GM12874 (cell line): ENCODE measurements around the gene MS4A10.
A peak's percentile ranks its signal among the peaks of the same experiment; 100 is the strongest.

Experiments
- CTCF ChIP-seq: IDR thresholded peaks from 2 replicates; pipeline ENCODE4 v1.5.1; 2011; ENCODE audit warnings: low read depth, mild to moderate bottlenecking, control low read depth, low read length, moderate library complexity; ENCODE audit not compliant: insufficient read depth

Gene MS4A10

GRCh38 chr11:60762851-60763691, 22.1 kb upstream of the MS4A10 start:
- peak; percentile 60 for TF ChIP-seq CTCF

DNA sequence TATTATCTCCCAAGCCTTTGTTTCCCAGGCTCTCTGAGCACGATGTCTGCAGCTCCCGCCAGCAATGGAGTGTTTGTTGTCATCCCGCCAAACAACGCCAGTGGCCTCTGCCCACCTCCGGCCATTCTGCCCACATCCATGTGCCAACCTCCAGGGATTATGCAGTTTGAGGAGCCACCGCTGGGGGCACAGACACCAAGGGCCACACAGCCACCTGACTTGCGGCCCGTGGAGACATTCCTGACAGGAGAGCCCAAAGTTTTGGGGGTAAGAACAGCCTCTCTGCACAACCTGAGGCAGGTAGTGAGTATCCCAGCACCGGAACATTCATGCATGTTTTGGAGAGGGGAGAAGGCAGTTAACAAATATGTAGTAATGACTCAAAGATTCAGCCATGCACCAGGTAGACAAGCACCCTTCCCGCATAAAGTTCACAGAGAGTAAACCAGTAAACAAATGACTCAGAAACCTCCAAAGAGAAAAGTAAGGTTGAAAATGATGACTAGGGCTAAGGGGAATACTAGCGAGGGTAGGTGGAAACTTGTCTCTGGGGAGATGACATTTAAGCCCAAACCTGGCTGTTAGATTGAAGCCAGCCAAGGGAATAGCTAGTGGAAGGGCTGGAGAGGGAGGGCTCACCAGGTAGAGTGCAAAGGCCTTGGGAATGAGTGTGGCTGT, 21.3 kb upstream of the MS4A10 start:
- TF ChIP-seq CTCF, result no peak

DNA sequence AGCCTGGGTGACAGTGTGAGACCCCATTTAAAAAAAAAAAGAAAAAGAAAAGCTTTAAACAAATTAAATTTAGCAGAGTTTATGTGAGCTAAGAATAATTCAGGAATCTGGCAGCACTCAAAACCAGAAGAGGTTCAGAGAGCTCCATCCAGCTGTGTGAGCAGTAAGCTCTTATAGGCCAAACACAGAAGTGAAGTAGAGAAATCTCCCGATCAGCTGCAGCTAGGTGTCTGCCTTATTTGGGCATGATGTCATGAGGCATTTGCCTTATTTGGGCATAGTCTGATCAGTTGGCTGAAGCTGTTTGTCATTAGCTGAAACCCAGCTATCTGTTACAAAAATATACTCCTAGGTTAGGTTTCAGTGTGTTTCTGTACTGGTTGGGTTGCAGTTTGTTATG, 20.3 kb upstream of the MS4A10 start:
- TF ChIP-seq CTCF, result no peak

DNA sequence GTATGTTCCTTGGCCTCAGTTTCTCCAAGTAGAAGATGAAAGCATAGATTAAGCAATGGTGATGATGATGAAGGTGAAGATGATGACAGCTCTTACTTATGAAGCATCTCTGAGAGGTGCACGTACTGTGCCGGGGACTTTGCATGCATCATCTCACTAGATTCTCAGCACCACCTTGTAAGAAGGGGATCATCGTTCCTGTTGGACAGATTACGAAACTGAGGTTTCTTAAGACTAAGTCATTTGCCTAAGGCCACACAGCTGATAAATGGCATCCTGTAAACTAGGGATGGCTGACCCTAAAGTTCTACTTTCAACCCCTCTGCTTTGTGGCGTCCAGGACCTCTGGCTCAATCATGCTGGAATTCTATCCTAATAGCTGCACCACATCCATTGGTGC, 19.8 kb upstream of the MS4A10 start:
- no peak for TF ChIP-seq CTCF

DNA sequence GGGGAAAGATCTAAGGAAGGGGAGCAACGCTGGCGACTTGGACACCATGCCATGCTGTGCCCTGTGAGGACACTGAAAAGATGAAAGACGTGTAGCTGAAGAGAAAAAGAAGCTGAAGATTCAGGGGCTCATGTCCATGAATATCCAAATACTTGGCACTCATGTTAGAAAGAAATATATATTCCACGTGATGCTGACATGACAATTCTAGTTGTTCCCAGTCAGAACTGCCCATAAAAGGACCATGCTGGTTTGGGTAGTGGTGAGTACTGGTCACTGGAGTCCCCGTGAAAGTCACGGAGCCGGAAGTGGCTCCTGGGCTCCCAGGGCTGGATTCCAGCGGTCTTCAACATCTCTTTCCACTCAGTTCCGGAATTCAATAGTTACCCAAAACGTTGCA, 18.6 kb upstream of the MS4A10 start:
- no peak for TF ChIP-seq CTCF

DNA sequence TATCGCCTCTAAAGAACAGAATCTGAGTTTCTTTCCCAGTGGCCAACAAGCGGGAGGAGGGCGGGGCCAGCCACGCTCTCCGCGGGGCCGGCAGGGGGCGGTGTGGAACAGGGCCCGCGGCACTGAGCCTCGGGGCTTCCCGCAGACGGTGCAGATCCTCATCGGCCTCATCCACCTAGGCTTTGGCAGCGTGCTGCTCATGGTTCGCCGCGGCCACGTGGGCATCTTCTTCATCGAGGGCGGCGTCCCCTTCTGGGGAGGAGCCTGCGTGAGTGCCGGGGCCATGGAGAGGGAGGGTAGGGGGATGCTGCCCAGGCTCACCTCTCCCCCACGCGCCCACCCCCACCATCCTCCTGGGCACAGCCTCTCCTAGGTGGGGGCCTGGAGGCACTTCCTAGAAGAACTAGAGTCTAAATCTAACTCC, 17.7 kb upstream of the MS4A10 start:
- TF ChIP-seq CTCF, result peak; percentile 52; the same call in 1 of the 2 replicates

- TF ChIP-seq CTCF, result no peak
These were observed 16.9 kb upstream of the MS4A10 start for GRCh38 chr11:60768202-60768601.
